Activated B cell treated with CpG ODN at 0.5 μM for 24 hours (primary cell): ENCODE data around the gene SPNS3. TPM values are rescaled to one million over a fixed set of nuclear protein-coding genes. Genes with fewer than 3 reads are reported as not detected.

Source experiments
- ATAC-seq: fragments of 200-7000 bp; cut with Tn5 transposase; one replicate; pipeline ENCODE4 v1.10.0; 2021; ENCODE audit warnings: low read depth, mild to moderate bottlenecking, moderate library complexity
- CTCF ChIA-PET: fragments of 350-600 bp; sonication (Branson Sonifier 250); formaldehyde crosslinking; loops from one replicate; lab custom pipeline; 2021; ENCODE audit warnings: antibody characterized with exemption; lab: Charles Lee
- POLR2A ChIA-PET: fragments of 350-600 bp; sonication (Branson Sonifier 250); formaldehyde crosslinking; loops from one replicate; lab custom pipeline; 2021; ENCODE audit warnings: antibody characterized with exemption; lab: Charles Lee
- DNase-seq: peaks from one replicate; pipeline ENCODE4 v3.0.0; 2022
- H3K27ac Mint-ChIP-seq: one replicate; pipeline ENCODE4 v1.8.0; 2020; ENCODE audit warnings: mixed read lengths
- H3K27me3 Mint-ChIP-seq: one replicate; pipeline ENCODE4 v1.8.0; 2021; ENCODE audit warnings: mixed read lengths
- H3K36me3 Mint-ChIP-seq: one replicate; pipeline ENCODE4 v1.8.0; 2021; ENCODE audit warnings: low read depth, mixed read lengths
- H3K4me1 Mint-ChIP-seq: one replicate; pipeline ENCODE4 v1.8.0; 2021; ENCODE audit warnings: mixed read lengths
- H3K4me3 Mint-ChIP-seq: one replicate; pipeline ENCODE4 v1.8.0; 2020; ENCODE audit warnings: mild to moderate bottlenecking, mixed read lengths
- H3K9me3 Mint-ChIP-seq: one replicate; pipeline ENCODE4 v1.8.0; 2020; ENCODE audit warnings: mixed read lengths
- intact Hi-C: fragments of 100-400 bp; cut with micrococcal nuclease; formaldehyde crosslinking; loops from one replicate; pipeline ENCODE4 v1.15.1; 2024
- total RNA-seq: library from RNA; stranded (reverse); gene quantifications from 2 replicates; pipeline ENCODE4 v1.2.3, GENCODE V29; 2022
- TF ChIP-seq, protein P1 (sequence below): fragments of 200-600 bp; IDR thresholded peaks from one replicate; pipeline ENCODE4 v1.8.0; 2022; ENCODE audit warnings: antibody characterized with exemption, mild to moderate bottlenecking

SPNS3 gene
- total RNA-seq, 1 donor from 2014 or later = 2.5 TPM

DNA sequence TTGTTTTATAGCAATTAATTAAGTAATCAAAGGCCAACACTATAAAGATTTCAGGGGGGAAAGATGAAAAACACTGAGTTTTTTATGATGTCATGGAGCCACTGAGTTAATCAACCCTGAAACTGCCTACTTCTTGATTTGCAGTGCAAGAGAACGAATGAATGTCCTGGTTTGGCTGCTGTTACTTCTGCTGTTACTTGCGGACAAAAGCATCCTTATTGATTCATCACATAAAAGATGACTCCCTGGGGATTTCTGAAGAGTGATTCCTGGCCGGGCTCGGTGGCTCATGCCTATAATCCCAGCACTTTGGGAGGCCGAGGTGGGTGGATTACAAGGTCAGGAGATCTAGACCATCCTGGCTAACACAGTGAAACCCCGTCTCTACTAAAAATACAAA is 10.9 kb upstream of the SPNS3 start:
- Mint-ChIP-seq H3K27ac (no peak overlapping the region), H3K4me3 (no peak overlapping the region), H3K27me3 (no peaks in the 10 kb centered on the region), H3K36me3 (no peaks in the 10 kb centered on the region), H3K9me3 (no peaks in the 10 kb centered on the region), H3K4me1 (peaks cover 17% of the 10 kb centered on the region)
- no peak for DNase-seq
- no peak for ATAC-seq
- intact Hi-C loops = loop anchor here (10.0 kb wide), 1 partner anchor 112 kb away; no protein-coding TSS in a partner anchor
- ChIA-PET POLR2A (no interaction called here), CTCF (no interaction called here)
- TF ChIP-seq, protein P1, sequence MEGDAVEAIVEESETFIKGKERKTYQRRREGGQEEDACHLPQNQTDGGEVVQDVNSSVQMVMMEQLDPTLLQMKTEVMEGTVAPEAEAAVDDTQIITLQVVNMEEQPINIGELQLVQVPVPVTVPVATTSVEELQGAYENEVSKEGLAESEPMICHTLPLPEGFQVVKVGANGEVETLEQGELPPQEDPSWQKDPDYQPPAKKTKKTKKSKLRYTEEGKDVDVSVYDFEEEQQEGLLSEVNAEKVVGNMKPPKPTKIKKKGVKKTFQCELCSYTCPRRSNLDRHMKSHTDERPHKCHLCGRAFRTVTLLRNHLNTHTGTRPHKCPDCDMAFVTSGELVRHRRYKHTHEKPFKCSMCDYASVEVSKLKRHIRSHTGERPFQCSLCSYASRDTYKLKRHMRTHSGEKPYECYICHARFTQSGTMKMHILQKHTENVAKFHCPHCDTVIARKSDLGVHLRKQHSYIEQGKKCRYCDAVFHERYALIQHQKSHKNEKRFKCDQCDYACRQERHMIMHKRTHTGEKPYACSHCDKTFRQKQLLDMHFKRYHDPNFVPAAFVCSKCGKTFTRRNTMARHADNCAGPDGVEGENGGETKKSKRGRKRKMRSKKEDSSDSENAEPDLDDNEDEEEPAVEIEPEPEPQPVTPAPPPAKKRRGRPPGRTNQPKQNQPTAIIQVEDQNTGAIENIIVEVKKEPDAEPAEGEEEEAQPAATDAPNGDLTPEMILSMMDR = no peak

DNA sequence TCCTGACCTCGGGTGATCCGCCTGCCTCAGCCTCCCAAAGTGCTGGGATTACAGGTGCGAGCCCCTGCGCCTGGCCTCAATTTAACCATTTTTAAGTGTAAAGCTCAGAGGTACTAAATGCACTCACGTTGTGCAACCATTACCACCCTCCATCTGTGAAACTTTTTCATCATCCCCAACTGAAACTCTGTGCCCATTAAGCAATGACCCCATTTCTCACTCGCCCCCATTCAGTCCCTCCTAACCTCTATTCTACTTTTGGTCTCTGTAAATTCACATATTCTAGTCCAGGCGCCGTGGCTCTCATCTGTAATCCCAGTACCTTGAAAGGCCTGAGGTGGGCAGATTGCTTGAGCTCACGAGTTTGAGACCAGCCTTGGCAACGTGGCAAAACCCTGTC is 8.3 kb upstream of the SPNS3 start:
- H3K4me3 Mint-ChIP-seq = no peak overlapping the region
- POLR2A ChIA-PET = no interaction called here
- peaks cover 20% of the 10 kb centered on the region for H3K4me1 Mint-ChIP-seq
- intact Hi-C loops = loop anchor here (10.0 kb wide), 1 partner anchor 109 kb away; no protein-coding TSS in a partner anchor
- no peaks in the 10 kb centered on the region for H3K36me3 Mint-ChIP-seq
- DNase-seq (no peak), ATAC-seq (no peak)
- no peak overlapping the region for H3K27ac Mint-ChIP-seq
- TF ChIP-seq, protein P1 = no peak
- H3K9me3 Mint-ChIP-seq = no peaks in the 10 kb centered on the region
- CTCF ChIA-PET = no interaction called here
- no peaks in the 10 kb centered on the region for H3K27me3 Mint-ChIP-seq

DNA sequence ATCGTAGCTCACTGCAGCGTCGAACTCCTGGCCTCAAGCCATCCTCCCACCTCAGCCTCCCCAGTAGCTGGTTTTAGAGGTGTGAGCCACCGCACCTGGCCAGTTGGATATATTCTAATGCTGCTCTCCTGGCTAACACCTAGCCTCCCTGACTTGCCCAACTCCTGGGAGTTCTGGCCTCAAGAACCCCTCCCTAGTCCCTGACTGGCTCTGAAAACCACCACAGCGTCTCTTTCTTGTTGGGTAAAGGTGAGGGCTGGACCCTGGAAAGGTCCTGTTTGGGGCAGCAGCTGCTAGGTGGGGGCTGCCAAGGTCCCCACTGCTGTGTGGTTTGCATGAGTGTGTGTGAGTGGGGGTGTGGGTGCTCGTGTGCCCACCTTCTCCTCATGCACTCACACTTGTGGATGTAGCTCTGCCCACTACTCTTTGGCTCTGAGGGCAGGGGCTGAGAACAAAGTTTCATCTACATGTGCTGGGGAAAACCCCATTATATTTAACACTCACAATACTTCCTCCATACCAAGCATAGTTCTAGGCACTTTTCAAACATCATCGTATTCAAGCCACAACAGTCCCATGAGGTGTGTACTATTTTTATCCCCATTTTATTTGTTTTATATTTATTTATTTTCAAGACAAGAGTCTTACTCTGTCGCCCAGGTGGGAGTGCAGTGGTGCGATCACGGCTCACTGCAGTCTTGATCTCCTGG is 7.1 kb upstream of the SPNS3 start:
- peak; percentile 57 for ATAC-seq
- H3K4me3 Mint-ChIP-seq = no peak overlapping the region
- POLR2A ChIA-PET = no interaction called here

DNA sequence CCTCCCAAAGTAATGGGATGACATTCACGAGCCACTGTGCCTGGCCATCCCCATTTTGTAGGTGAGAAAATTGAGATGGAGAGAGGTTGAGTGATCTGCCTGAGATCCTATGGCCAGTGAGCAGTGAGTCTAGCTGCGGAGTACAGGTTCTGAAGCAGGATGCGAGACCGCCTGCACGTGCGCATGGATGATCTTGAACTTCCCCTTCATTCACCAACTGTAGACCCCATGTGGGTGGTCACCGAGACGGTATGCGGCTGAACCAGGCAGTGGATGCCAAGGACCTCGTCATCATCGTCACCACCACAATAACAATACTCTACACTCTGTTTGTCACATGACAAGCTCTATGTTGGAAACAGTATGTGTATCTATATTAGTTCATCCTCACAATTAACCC is 6.2 kb upstream of the SPNS3 start:
- no peaks in the 10 kb centered on the region for H3K36me3 Mint-ChIP-seq
- intact Hi-C loops = loop anchor here (10.0 kb wide), 1 partner anchor 107 kb away; no protein-coding TSS in a partner anchor

More for the DNA sequence above, 7.1 kb upstream of the SPNS3 start:
- CTCF ChIA-PET = no interaction called here
- no peaks in the 10 kb centered on the region for H3K9me3 Mint-ChIP-seq
- no peak for DNase-seq
- TF ChIP-seq, protein P1 = no peak
- H3K36me3 Mint-ChIP-seq = no peaks in the 10 kb centered on the region
- no peaks in the 10 kb centered on the region for H3K27me3 Mint-ChIP-seq
- no peak overlapping the region for H3K27ac Mint-ChIP-seq
- intact Hi-C loops = loop anchor here (10.0 kb wide), 1 partner anchor 108 kb away; no protein-coding TSS in a partner anchor
- H3K4me1 Mint-ChIP-seq = peaks cover 16% of the 10 kb centered on the region

DNA sequence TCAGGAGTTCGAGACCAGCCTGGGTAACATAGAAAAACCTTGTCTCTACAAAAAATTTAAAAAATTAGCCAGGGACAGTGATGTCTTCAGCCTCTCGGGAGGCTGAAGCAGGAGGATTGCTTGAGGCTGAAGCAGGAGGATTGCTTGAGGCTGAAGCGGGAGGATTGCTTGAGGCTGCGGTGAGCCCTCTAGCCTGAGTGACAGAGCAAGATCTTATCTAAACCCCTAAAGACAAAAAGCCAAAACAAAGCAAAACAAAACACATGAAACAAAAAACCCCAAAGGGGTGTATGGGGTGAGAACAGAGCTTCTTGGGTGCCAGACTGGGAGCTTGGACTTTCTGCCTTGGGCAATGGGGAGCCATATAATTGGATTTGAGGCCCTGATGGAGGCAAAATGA is 2.6 kb downstream of the SPNS3 start:
- POLR2A ChIA-PET = no interaction called here

More for the DNA sequence above, 6.2 kb upstream of the SPNS3 start:
- Mint-ChIP-seq H3K27ac (no peak overlapping the region), H3K4me1 (peaks cover 16% of the 10 kb centered on the region), H3K27me3 (no peaks in the 10 kb centered on the region), H3K4me3 (no peak overlapping the region), H3K9me3 (no peaks in the 10 kb centered on the region)
- ATAC-seq = peak; percentile 45
- TF ChIP-seq, protein P1 = no peak
- no peak for DNase-seq
- ChIA-PET CTCF (no interaction called here), POLR2A (no interaction called here)

More for the DNA sequence above, 2.6 kb downstream of the SPNS3 start:
- H3K36me3 Mint-ChIP-seq = no peaks in the 10 kb centered on the region
- no peak overlapping the region for H3K4me3 Mint-ChIP-seq
- DNase-seq (no peak), ATAC-seq (no peak)
- peaks cover 16% of the 10 kb centered on the region for H3K4me1 Mint-ChIP-seq
- intact Hi-C loops = no loop called here
- H3K27ac Mint-ChIP-seq = no peak overlapping the region
- CTCF ChIA-PET = interaction anchor here (1.9 kb wide), 1 partner anchor 16 kb away, joined by 4 read pairs; no protein-coding TSS in a partner anchor
- TF ChIP-seq, protein P1 = no peak
- peaks cover 3% of the 10 kb centered on the region for H3K27me3 Mint-ChIP-seq
- H3K9me3 Mint-ChIP-seq = no peaks in the 10 kb centered on the region
